HG02610 (cell line): Measurements from ENCODE around the gene MEI1.
A peak's percentile ranks its signal among the peaks of the same experiment; 100 is the strongest.
"Not testable (repeated sequence)": the region's sequence is repeated elsewhere in the genome, so short reads cannot be mapped to it uniquely, and the experiment has no call there.

Experiments
- ATAC-seq: cut with Tn5 transposase; IDR thresholded peaks from one replicate; pipeline ENCODE4 v1.9.1; 2021; ENCODE audit warnings: mild to moderate bottlenecking, moderate library complexity; ENCODE audit not compliant: unreplicated experiment

MEI1 gene

GRCh38 chr22:41676134-41676533 lies 23.2 kb upstream of the MEI1 start:
- ATAC-seq: no peak

- ATAC-seq: no peak
Observed at GRCh38 chr22:41681616-41682015, 17.7 kb upstream of the MEI1 start.

GRCh38 chr22:41682033-41682807 lies 17.1 kb upstream of the MEI1 start:
- ATAC-seq: peak; percentile 53

GRCh38 chr22:41683052-41683451 lies 16.3 kb upstream of the MEI1 start:
- ATAC-seq: no peak

GRCh38 chr22:41683616-41684015 lies 15.7 kb upstream of the MEI1 start:
- ATAC-seq: no peak

GRCh38 chr22:41684194-41684593 lies 15.1 kb upstream of the MEI1 start:
- ATAC-seq: no peak

GRCh38 chr22:41686890-41687289 lies 12.4 kb upstream of the MEI1 start:
- ATAC-seq: not testable (repeated sequence)

GRCh38 chr22:41687901-41688364 lies 11.4 kb upstream of the MEI1 start:
- no peak for ATAC-seq

GRCh38 chr22:41688365-41689211 lies 10.7 kb upstream of the MEI1 start, which contains the start of gene SNU13:
TSS of gene SNU13 (minus strand) at chr22:41688867. CDS start at chr22:41688796, 71 bp downstream.
- peak; percentile 88 for ATAC-seq

- no peak for ATAC-seq
Observed at GRCh38 chr22:41690476-41690875, 8.8 kb upstream of the MEI1 start.

GRCh38 chr22:41695211-41695610 lies 4.1 kb upstream of the MEI1 start:
- no peak for ATAC-seq

GRCh38 chr22:41696703-41697102 lies 2.6 kb upstream of the MEI1 start:
- no peak for ATAC-seq

GRCh38 chr22:41697126-41697775 lies 2.1 kb upstream of the MEI1 start:
- ATAC-seq: no peak

GRCh38 chr22:41700108-41700364 lies 733 bp downstream of the MEI1 start:
- no peak for ATAC-seq

- ATAC-seq: no peak
Observed at GRCh38 chr22:41702763-41703162, 3.5 kb downstream of the MEI1 start.

- no peak for ATAC-seq
Observed at GRCh38 chr22:41709341-41709740, 10.0 kb downstream of the MEI1 start.

- ATAC-seq: no peak
Observed at GRCh38 chr22:41713004-41713403, 13.7 kb downstream of the MEI1 start.

- no peak for ATAC-seq
Observed at GRCh38 chr22:41722496-41722895, 23.2 kb downstream of the MEI1 start.

GRCh38 chr22:41725510-41726110 lies 26.3 kb downstream of the MEI1 start:
- ATAC-seq: no peak

- no peak for ATAC-seq
Observed at GRCh38 chr22:41731609-41732008, 32.3 kb downstream of the MEI1 start.

GRCh38 chr22:41732096-41732772 lies 32.9 kb downstream of the MEI1 start:
- ATAC-seq: no peak
